Measurements from ENCODE around the gene OR56A1. TPM values are rescaled to one million over a fixed set of nuclear protein-coding genes. Genes with fewer than 3 reads are reported as not detected.

The OR56A1 gene
- total RNA-seq, 4 donors from 2014 or later: 0.23 TPM; not detected in 3

DNA sequence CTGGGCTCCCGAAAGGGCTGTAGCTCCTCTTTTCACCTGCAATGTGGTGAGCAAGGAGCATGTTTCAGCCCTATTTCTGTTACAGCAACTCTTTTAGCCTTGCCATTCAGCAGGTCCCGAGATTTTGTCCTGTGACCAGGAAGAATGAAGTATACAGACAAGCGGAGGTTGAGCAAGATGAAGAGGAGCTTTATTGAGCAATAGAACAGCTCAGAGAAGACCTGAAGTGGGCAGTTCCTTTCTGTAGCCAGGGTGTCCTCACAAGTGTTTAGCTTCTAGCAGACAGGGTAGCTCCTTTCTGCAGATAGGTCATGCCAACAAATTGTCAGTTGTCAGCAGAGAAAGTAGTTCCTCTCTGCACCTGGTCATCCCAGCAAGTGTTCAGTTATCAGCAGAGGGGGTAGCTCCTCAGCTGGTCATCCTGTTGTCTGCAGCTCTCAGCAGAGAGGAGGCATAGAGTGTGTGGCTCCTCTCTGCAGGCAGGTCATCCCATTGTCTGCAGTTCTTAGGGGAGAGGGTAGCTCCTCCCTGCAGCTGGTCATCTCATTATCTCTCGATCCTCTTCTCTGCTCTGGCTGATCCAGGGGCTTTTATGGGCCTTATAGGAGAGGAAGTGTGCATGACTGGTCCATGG, 18.4 kb downstream of the OR56A1 start:
- H3K27ac ChIP-seq: no peak overlapping the region
- H3K36me3 ChIP-seq: no peaks in the 10 kb centered on the region
- peaks cover 0 to 3% (median 0%) of the 10 kb centered on the region in 3 donors for H3K9me3 ChIP-seq
- no peaks in the 10 kb centered on the region for H3K4me1 ChIP-seq
- H3K4me3 ChIP-seq: no peak overlapping the region
- no peak for TF ChIP-seq POLR2A (IDR thresholded peaks at IDR 0.05)
- TF ChIP-seq EP300 (IDR thresholded peaks at IDR 0.05): no peak
- TF ChIP-seq, protein P1, sequence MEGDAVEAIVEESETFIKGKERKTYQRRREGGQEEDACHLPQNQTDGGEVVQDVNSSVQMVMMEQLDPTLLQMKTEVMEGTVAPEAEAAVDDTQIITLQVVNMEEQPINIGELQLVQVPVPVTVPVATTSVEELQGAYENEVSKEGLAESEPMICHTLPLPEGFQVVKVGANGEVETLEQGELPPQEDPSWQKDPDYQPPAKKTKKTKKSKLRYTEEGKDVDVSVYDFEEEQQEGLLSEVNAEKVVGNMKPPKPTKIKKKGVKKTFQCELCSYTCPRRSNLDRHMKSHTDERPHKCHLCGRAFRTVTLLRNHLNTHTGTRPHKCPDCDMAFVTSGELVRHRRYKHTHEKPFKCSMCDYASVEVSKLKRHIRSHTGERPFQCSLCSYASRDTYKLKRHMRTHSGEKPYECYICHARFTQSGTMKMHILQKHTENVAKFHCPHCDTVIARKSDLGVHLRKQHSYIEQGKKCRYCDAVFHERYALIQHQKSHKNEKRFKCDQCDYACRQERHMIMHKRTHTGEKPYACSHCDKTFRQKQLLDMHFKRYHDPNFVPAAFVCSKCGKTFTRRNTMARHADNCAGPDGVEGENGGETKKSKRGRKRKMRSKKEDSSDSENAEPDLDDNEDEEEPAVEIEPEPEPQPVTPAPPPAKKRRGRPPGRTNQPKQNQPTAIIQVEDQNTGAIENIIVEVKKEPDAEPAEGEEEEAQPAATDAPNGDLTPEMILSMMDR (IDR thresholded peaks at IDR 0.05): no peak
- no peak for TF ChIP-seq POLR2AphosphoS5 (IDR thresholded peaks at IDR 0.05)
- no peak for ATAC-seq
- peaks cover 22% of the 10 kb centered on the region for H3K27me3 ChIP-seq
- WGBS, 2 donors (ENCODE audit: low coverage in 1 of 2): 40 to 100% methylated on average over 1 to 2 of the region's 4 CpGs

GRCh38 chr11:6006846-6007245, 23.7 kb downstream of the OR56A1 start, which contains the start of gene OR56A4:
Gene OR56A4, minus strand, starts transcription at chr11:6006946. Its CDS starts 3,954 bp downstream, at chr11:6002992.
- no peak for ATAC-seq
- no peaks in the 10 kb centered on the region for H3K4me1 ChIP-seq
- H3K9me3 ChIP-seq: no peaks in the 10 kb centered on the region
- TF ChIP-seq EP300 (IDR thresholded peaks at IDR 0.05) (no peak), POLR2A (IDR thresholded peaks at IDR 0.05) (no peak), POLR2AphosphoS5 (IDR thresholded peaks at IDR 0.05) (no peak)
- TF ChIP-seq, protein P1 (IDR thresholded peaks at IDR 0.05): no peak
- no peak within 1 kb of the TSS for H3K4me3 ChIP-seq
- no peak within 1 kb of the TSS for H3K27ac ChIP-seq
- H3K27me3 ChIP-seq: peaks cover 5% of the 10 kb centered on the region
- no peaks in the 10 kb centered on the region for H3K36me3 ChIP-seq

GRCh38 chr11:6006395-6006794, 24.2 kb downstream of the OR56A1 start:
- Histone ChIP-seq H3K4me1 (no peaks in the 10 kb centered on the region), H3K27me3 (peaks cover under 1% of the 10 kb centered on the region), H3K4me3 (no peak overlapping the region), H3K9me3 (no peaks in the 10 kb centered on the region), H3K27ac (no peak overlapping the region), H3K36me3 (no peaks in the 10 kb centered on the region)
- TF ChIP-seq, protein P1 (IDR thresholded peaks at IDR 0.05): no peak
- TF ChIP-seq POLR2AphosphoS5 (IDR thresholded peaks at IDR 0.05): no peak
- TF ChIP-seq POLR2A (IDR thresholded peaks at IDR 0.05): no peak
- TF ChIP-seq EP300 (IDR thresholded peaks at IDR 0.05): no peak
- no peak for ATAC-seq

DNA sequence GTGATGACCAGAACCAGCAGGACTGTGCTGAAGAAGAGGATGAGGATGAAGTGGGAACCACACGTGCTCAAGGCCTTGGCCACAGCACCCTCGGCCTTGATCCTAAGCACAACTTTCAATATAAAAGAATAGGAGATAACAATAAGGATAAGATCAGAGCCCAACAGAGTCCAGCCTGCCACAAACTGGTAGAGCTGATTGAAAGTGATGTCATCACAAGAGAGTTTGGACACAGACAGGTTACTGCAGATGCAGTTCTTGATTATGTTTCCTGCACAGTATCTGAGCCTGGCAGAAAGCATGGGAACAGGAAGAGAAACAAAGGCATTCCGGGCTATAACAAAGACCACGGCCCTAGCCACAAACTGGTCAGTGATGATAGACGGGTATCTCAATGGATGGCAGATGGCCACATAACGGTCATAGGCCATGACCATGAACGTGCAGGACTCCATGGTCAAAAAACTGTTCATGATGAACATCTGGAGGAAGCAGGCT, 28.3 kb downstream of the OR56A1 start:
- Histone ChIP-seq H3K36me3 (no peaks in the 10 kb centered on the region), H3K4me3 (no peak overlapping the region), H3K9me3 (no peaks in the 10 kb centered on the region), H3K27ac (no peak overlapping the region), H3K4me1 (no peaks in the 10 kb centered on the region), H3K27me3 (no peaks in the 10 kb centered on the region)
- TF ChIP-seq POLR2A (IDR thresholded peaks at IDR 0.05): no peak
- TF ChIP-seq EP300 (IDR thresholded peaks at IDR 0.05): no peak
- TF ChIP-seq, protein P1 (IDR thresholded peaks at IDR 0.05): no peak
- no peak for TF ChIP-seq POLR2AphosphoS5 (IDR thresholded peaks at IDR 0.05)
- no peak for ATAC-seq
- 79% methylated on average over 7 of the region's 7 CpGs; no CpG with 5 or more reads in 1 of the 2 donors for WGBS, 2 donors (ENCODE audit: low coverage in 1 of 2)

GRCh38 chr11:5994791-5995190, 35.8 kb downstream of the OR56A1 start:
- Histone ChIP-seq H3K4me1 (no peaks in the 10 kb centered on the region), H3K36me3 (no peaks in the 10 kb centered on the region), H3K4me3 (no peak overlapping the region), H3K9me3 (no peaks in the 10 kb centered on the region), H3K27me3 (peaks cover 7% of the 10 kb centered on the region), H3K27ac (no peak overlapping the region)
- TF ChIP-seq POLR2AphosphoS5 (IDR thresholded peaks at IDR 0.05): no peak
- no peak for TF ChIP-seq POLR2A (IDR thresholded peaks at IDR 0.05)
- TF ChIP-seq, protein P1 (IDR thresholded peaks at IDR 0.05): no peak
- TF ChIP-seq EP300 (IDR thresholded peaks at IDR 0.05): no peak
- no peak for ATAC-seq
- WGBS, 2 donors (ENCODE audit: low coverage in 1 of 2): 100% methylated on average over 1 of the region's 14 CpGs; no CpG with 5 or more reads in 1 of the 2 donors
